ENCODE measurements around the gene TMEM187. TPM values are rescaled to one million over a fixed set of nuclear protein-coding genes. Genes with fewer than 3 reads are reported as not detected.

Gene TMEM187
- total RNA-seq, 2 donors from 2014 or later, result 4.8 to 8.1 TPM

DNA sequence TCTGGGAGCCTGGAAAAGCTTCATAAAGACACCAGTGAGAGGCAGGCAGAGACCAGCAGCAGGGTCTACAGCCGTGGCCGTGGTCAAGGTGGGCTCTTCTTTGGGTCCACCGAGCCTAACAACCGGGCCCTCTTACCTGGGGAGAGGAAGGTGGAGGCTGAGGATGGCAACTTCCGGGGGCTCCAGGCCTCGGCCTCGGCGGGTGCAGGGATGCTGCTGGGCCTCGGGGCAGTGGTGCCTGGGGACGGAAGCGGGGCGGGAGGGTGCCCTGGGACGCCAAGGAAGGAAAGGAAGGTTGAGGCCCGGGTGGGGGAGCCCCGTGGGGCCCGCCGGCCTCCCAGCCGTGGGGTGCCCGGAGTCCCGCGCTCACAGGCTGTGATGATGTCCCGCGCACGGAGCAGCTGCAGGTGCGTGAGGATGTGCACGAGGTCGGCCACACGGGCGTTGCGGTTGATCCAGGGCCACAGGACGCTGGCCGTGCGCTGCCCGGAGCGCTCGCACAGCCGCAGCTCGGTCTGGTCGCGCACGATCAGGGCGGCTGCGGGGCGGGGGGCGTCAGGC lies 46.6 kb downstream of the TMEM187 start:
- Mint-ChIP-seq H3K36me3 (ENCODE audit: low read depth) (peaks cover 11% of the 10 kb centered on the region), H3K27me3 (ENCODE audit: insufficient read depth) (peaks cover 3% of the 10 kb centered on the region), H3K4me1 (peaks cover 18% of the 10 kb centered on the region), H3K9me3 (peaks cover 67% of the 10 kb centered on the region), H3K4me3 (peak overlapping the region; percentile 64), H3K27ac (peak overlapping the region; percentile 82)
- Histone ChIP-seq H3K4me3 (ENCODE audit: low read length) (no peak overlapping the region), H3K4me1 (ENCODE audit: control insufficient read depth, insufficient read depth, low read length) (no peaks in the 10 kb centered on the region), H3K9me3 (ENCODE audit: control insufficient read depth, low read length) (no peaks in the 10 kb centered on the region), H3K27me3 (ENCODE audit: control insufficient read depth, insufficient read depth, low read length, poor library complexity, severe bottlenecking) (no peaks in the 10 kb centered on the region), H3K9ac (ENCODE audit: extremely low read depth, low read length, poor library complexity, severe bottlenecking) (no peak overlapping the region), H3K27ac (ENCODE audit: low read depth, low read length) (no peak overlapping the region), H3K36me3 (ENCODE audit: control insufficient read depth, insufficient read depth, low read length) (no peaks in the 10 kb centered on the region)
- 43 to 76% methylated on average over 3 to 39 of the region's 45 CpGs for WGBS, 2 experiments (ENCODE audit: insufficient coverage in 1 of 2, insufficient read length in 1 of 2)
- DNase-seq, result no peak
- TF ChIP-seq, protein P1, sequence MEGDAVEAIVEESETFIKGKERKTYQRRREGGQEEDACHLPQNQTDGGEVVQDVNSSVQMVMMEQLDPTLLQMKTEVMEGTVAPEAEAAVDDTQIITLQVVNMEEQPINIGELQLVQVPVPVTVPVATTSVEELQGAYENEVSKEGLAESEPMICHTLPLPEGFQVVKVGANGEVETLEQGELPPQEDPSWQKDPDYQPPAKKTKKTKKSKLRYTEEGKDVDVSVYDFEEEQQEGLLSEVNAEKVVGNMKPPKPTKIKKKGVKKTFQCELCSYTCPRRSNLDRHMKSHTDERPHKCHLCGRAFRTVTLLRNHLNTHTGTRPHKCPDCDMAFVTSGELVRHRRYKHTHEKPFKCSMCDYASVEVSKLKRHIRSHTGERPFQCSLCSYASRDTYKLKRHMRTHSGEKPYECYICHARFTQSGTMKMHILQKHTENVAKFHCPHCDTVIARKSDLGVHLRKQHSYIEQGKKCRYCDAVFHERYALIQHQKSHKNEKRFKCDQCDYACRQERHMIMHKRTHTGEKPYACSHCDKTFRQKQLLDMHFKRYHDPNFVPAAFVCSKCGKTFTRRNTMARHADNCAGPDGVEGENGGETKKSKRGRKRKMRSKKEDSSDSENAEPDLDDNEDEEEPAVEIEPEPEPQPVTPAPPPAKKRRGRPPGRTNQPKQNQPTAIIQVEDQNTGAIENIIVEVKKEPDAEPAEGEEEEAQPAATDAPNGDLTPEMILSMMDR (conservative IDR thresholded peaks at IDR 0.05), result no peak

DNA sequence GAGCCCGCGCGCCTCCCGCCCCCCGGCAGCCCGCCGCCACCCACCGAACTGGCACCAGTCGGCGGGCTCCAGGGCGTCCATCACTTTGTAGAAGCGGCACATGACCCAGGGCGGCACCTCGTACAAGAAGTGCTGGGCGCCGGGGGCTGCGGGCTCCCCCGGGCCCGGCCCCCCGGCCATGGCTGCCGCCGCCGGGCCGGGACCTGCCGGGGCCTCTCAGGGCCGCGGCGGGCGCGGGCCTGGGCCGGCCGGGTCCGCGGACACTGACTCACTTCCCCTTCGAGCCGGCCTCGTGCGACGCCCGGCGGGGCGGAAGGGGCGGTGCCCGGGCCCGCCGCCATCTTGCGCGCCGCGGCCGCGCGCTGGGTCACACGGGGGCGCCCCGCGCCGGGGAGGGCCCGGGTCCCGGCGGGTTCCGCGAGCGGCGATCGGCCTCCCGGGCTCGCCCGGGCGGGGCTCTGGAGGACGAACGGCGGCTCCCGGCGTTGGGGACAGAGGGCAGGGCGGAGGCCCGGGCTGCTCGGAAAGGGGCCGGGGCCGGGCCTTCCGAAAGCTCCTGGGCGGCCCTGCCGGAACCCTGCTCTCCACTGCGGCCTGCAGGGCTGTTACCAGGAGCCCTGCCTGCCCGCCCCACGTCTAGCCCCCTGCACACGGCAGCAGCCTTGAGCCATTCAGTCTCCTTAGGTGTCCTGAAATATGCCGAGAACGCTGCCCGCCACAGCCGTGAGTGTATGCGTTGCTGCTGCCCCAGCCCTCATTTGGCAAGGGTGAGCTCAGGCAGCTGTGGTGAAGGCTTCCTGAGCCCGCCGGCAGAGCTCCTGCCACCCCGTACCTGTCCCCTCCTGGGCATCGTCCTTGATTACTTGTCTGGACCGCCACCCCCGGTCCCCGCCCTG lies 47.3 kb downstream of the TMEM187 start, which contains the start of gene IRAK1:
IRAK1 (minus strand) TSS at position 270 of the 896 bp plus-strand sequence; CDS start at position 180, 90 bp downstream.
- DNase-seq, result peak; percentile 70

DNA sequence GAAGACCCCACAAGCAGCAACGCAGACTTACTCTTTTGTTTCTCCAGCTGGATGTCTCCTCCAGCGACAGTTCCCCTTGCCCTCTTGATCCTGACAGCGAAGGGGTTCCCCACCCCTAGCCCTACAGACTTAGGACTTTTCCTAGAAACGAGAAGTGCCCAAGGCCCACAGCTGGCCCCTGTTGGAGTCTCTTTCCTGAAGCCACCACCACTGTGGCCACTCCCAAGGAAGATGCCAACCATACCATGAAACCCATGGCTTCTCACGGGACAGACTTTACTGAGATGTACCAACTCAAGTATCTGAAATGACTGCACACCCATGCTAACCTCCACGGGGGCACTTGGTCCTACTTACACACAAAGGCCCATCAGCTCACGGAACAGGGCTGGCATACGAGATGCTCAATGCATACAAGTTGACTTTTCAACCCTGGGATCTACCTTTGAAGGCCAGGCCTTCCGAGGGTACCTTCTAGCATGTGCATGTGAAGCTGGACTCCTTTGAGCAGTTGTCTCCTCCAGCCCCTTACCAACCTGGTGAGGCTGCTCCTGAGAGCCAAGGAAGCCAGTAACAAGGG lies 48.1 kb downstream of the TMEM187 start:
- peaks cover 18% of the 10 kb centered on the region for H3K4me1 Mint-ChIP-seq
- no peaks in the 10 kb centered on the region for H3K27me3 ChIP-seq (ENCODE audit: control insufficient read depth, insufficient read depth, low read length, poor library complexity, severe bottlenecking)
- no peak overlapping the region for H3K4me3 ChIP-seq (ENCODE audit: low read length)
- no peak for DNase-seq
- H3K27ac Mint-ChIP-seq, result peak overlapping the region; percentile 78
- peaks cover 8% of the 10 kb centered on the region for H3K36me3 Mint-ChIP-seq (ENCODE audit: low read depth)
- H3K9me3 Mint-ChIP-seq, result peaks cover 59% of the 10 kb centered on the region
- no peak overlapping the region for H3K9ac ChIP-seq (ENCODE audit: extremely low read depth, low read length, poor library complexity, severe bottlenecking)
- 92% methylated on average over 5 to 9 of the region's 9 CpGs for WGBS, 2 experiments (ENCODE audit: insufficient coverage in 1 of 2, insufficient read length in 1 of 2)
- no peaks in the 10 kb centered on the region for H3K36me3 ChIP-seq (ENCODE audit: control insufficient read depth, insufficient read depth, low read length)
- H3K4me3 Mint-ChIP-seq, result peak overlapping the region; percentile 58
- no peak overlapping the region for H3K27ac ChIP-seq (ENCODE audit: low read depth, low read length)
- peaks cover 3% of the 10 kb centered on the region for H3K27me3 Mint-ChIP-seq (ENCODE audit: insufficient read depth)
- H3K9me3 ChIP-seq (ENCODE audit: control insufficient read depth, low read length), result no peaks in the 10 kb centered on the region
- TF ChIP-seq, protein P1 (conservative IDR thresholded peaks at IDR 0.05), result no peak
- no peaks in the 10 kb centered on the region for H3K4me1 ChIP-seq (ENCODE audit: control insufficient read depth, insufficient read depth, low read length)

More for the DNA sequence above, 47.3 kb downstream of the TMEM187 start, which contains the start of gene IRAK1:
- Histone ChIP-seq H3K4me3 (ENCODE audit: low read length) (no peak within 1 kb of the TSS), H3K36me3 (ENCODE audit: control insufficient read depth, insufficient read depth, low read length) (no peaks in the 10 kb centered on the region), H3K9me3 (ENCODE audit: control insufficient read depth, low read length) (no peaks in the 10 kb centered on the region), H3K27me3 (ENCODE audit: control insufficient read depth, insufficient read depth, low read length, poor library complexity, severe bottlenecking) (no peaks in the 10 kb centered on the region), H3K9ac (ENCODE audit: extremely low read depth, low read length, poor library complexity, severe bottlenecking) (peak within 1 kb of the TSS; percentile 38), H3K4me1 (ENCODE audit: control insufficient read depth, insufficient read depth, low read length) (no peaks in the 10 kb centered on the region), H3K27ac (ENCODE audit: low read depth, low read length) (no peak within 1 kb of the TSS)
- Mint-ChIP-seq H3K36me3 (ENCODE audit: low read depth) (peaks cover 11% of the 10 kb centered on the region), H3K4me1 (peaks cover 18% of the 10 kb centered on the region), H3K27me3 (ENCODE audit: insufficient read depth) (peaks cover 3% of the 10 kb centered on the region), H3K9me3 (peaks cover 64% of the 10 kb centered on the region), H3K4me3 (peak within 1 kb of the TSS; percentile 64), H3K27ac (peak within 1 kb of the TSS; percentile 82)
- WGBS, 2 experiments (ENCODE audit: insufficient coverage in 1 of 2, insufficient read length in 1 of 2), result 20 to 25% methylated on average over 1 to 99 of the region's 99 CpGs
- TF ChIP-seq, protein P1 (conservative IDR thresholded peaks at IDR 0.05), result no peak
